ENCODE measurements around the gene AHDC1. TPM values are rescaled to one million over a fixed set of nuclear protein-coding genes. Genes with fewer than 3 reads are reported as not detected.

AHDC1 gene
- polyA plus RNA-seq, 1 donor (not counting 4 experiments of a cell fraction or from before 2014, with no cell fraction given) = 4.2 TPM

DNA sequence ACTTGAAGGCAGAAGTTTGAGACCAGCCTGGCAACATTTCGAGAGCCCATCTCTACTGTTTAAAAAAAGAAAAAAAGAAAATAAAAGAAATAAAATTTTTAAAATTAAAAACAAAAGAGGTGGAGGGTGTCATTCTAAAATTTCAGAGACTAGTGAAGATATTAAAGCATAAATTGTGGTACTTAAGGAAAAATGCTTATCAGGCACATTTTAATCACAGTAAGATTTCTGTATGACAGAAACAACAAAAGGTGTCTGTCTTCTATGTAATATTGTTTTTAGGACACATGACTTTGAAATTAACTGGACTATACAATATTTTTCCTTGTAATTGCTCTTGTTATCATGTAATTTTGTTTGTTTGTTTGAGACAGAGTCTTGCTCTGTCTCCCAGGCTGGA is 118.6 kb downstream of the AHDC1 start:
- no peak for FAIRE-seq
- no peaks in the 10 kb centered on the region for H4K20me1 ChIP-seq (ENCODE audit: control insufficient read depth, extremely low read depth, insufficient read depth, low read length)
- no peak overlapping the region for H3K27ac ChIP-seq (ENCODE audit: control insufficient read depth, insufficient read depth, low read length)

More for the DNA sequence above, 118.6 kb downstream of the AHDC1 start:
- Histone ChIP-seq H3K9me1 (ENCODE audit: control insufficient read depth, extremely low read depth, insufficient read depth, low read length) (no peaks in the 10 kb centered on the region), H3K4me2 (ENCODE audit: control insufficient read depth, extremely low read depth, insufficient read depth, low read depth, low read length) (no peak overlapping the region), H3K9ac (ENCODE audit: control insufficient read depth, extremely low read depth, insufficient read depth, low read length) (no peak overlapping the region), H3K4me1 (ENCODE audit: control insufficient read depth, extremely low read depth, insufficient read depth, low read length) (peaks cover 29% of the 10 kb centered on the region), H3K27me3 (ENCODE audit: control insufficient read depth, extremely low read depth, insufficient read depth, low read length) (no peaks in the 10 kb centered on the region), H3K79me2 (ENCODE audit: control insufficient read depth, insufficient read depth, low read length) (peaks cover 85% of the 10 kb centered on the region), H3K9me3 (ENCODE audit: control insufficient read depth, low read depth, low read length) (no peaks in the 10 kb centered on the region), H2AFZ (ENCODE audit: control insufficient read depth, low read length) (no peak overlapping the region), H3K4me3 (ENCODE audit: control insufficient read depth in 2 of 3, extremely low read depth in 1 of 3, insufficient read depth in 2 of 3, low read depth in 1 of 3, low read length in 3 of 3) (no peak overlapping the region), H3K36me3 (ENCODE audit: control insufficient read depth in 2 of 2, extremely low read depth in 1 of 2, insufficient read depth in 2 of 2, low read length in 2 of 2) (no peaks in the 10 kb centered on the region)
- TF ChIP-seq, protein P1, sequence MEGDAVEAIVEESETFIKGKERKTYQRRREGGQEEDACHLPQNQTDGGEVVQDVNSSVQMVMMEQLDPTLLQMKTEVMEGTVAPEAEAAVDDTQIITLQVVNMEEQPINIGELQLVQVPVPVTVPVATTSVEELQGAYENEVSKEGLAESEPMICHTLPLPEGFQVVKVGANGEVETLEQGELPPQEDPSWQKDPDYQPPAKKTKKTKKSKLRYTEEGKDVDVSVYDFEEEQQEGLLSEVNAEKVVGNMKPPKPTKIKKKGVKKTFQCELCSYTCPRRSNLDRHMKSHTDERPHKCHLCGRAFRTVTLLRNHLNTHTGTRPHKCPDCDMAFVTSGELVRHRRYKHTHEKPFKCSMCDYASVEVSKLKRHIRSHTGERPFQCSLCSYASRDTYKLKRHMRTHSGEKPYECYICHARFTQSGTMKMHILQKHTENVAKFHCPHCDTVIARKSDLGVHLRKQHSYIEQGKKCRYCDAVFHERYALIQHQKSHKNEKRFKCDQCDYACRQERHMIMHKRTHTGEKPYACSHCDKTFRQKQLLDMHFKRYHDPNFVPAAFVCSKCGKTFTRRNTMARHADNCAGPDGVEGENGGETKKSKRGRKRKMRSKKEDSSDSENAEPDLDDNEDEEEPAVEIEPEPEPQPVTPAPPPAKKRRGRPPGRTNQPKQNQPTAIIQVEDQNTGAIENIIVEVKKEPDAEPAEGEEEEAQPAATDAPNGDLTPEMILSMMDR (optimal IDR thresholded peaks at IDR 0.05 in 1 of 3, IDR thresholded peaks at IDR 0.05 in 1 of 3, conservative IDR thresholded peaks at IDR 0.05 in 1 of 3; ENCODE audit: extremely low read depth in 1 of 3, insufficient read depth in 2 of 3, low read length in 3 of 3) = no peak
- TF ChIP-seq EZH2 (IDR thresholded peaks at IDR 0.05; ENCODE audit: low read length) = no peak
- dilution Hi-C loops (cut with MboI; ENCODE audit: extremely low pct_ligation_motif_present, low sequenced_read_pairs) = no loop called here
- no peak for DNase-seq (ENCODE audit: low read depth, low spot score)

Small RNAs within 50 kb of the gene (small RNA-seq; reads per million reads assigned to genes)
- 0 reads per million in 3 experiments for gene AL031729.1 (ENCODE audit: insufficient read length in 3 of 3, low read depth in 3 of 3, low replicate concordance in 1 of 3)

Other genes with a start within 250 kb of the AHDC1 start
- 13.4 to 19.3 TPM (median 16.7 TPM) in 3 replicates for gene MAP3K6, start 237.2 kb downstream of the AHDC1 start, polyA plus RNA-seq
- gene FCN3, start 229.3 kb downstream of the AHDC1 start, polyA plus RNA-seq = 0.08 TPM in 1 of 3 replicates, not detected in the others
- 2.6 to 5.9 TPM (median 2.7 TPM) in 3 replicates for gene CD164L2, start 220.8 kb downstream of the AHDC1 start, polyA plus RNA-seq
- gene GPR3, start 211.5 kb downstream of the AHDC1 start, polyA plus RNA-seq = 0.94 to 2.5 TPM (median 1.4 TPM) in 3 replicates
- 31.3 to 53.8 TPM (median 42.9 TPM) in 3 replicates for gene WASF2, start 114.0 kb downstream of the AHDC1 start, polyA plus RNA-seq
- gene FGR, start 31.0 kb upstream of the AHDC1 start, polyA plus RNA-seq = 0.04 to 0.17 TPM in 2 of 3 replicates, not detected in the other
- 408 to 1,278 TPM (median 618 TPM) in 3 replicates for gene IFI6, start 68.0 kb upstream of the AHDC1 start, polyA plus RNA-seq
- gene FAM76A, start 121.8 kb upstream of the AHDC1 start, polyA plus RNA-seq = 7.1 to 13.5 TPM (median 12.0 TPM) in 3 replicates
- gene STX12, start 169.1 kb upstream of the AHDC1 start, polyA plus RNA-seq = 23.4 to 29.9 TPM (median 23.4 TPM) in 3 replicates
- gene PPP1R8, start 226.6 kb upstream of the AHDC1 start, polyA plus RNA-seq = 47.3 to 56.2 TPM (median 48.2 TPM) in 3 replicates